Mesendoderm (in vitro differentiated cells): ENCODE data around the gene MATCAP1.
A peak's percentile ranks its signal among the peaks of the same experiment; 100 is the strongest.

Source experiments
- DNase-seq: peaks from one replicate; pipeline ENCODE4 v3.0.0; 2013
- H2AK5ac ChIP-seq: 2 replicates; pipeline ENCODE4 v1.6.1; 2013; ENCODE audit warnings: low read length, inconsistent platforms
- H2BK120ac ChIP-seq: 2 replicates; pipeline ENCODE4 v1.6.1; 2013; ENCODE audit warnings: low read depth, mild to moderate bottlenecking, low read length, moderate library complexity, mixed read lengths
- H2BK15ac ChIP-seq: replicated peaks from 2 replicates; pipeline ENCODE4 v1.6.1; 2013; ENCODE audit warnings: low read depth, mild to moderate bottlenecking, moderate library complexity
- H2BK5ac ChIP-seq: 2 replicates; pipeline ENCODE4 v1.6.1; 2013; ENCODE audit warnings: low read length, inconsistent platforms
- H3K18ac ChIP-seq: 2 replicates; pipeline ENCODE4 v1.6.1; 2013; ENCODE audit warnings: mild to moderate bottlenecking, low read length, mixed read lengths
- H3K23ac ChIP-seq: one replicate; pipeline ENCODE4 v1.6.1; 2013; ENCODE audit warnings: low read length
- H3K27ac ChIP-seq: 2 replicates; pipeline ENCODE4 v1.5.1; 2013; ENCODE audit warnings: low read depth, mild to moderate bottlenecking, inconsistent platforms, low read length, moderate library complexity
- H3K27me3 ChIP-seq: 2 replicates; pipeline ENCODE4 v1.6.1; 2013; ENCODE audit warnings: low read length, control low read depth, mild to moderate bottlenecking, inconsistent platforms; ENCODE audit not compliant: insufficient read depth, poor library complexity
- H3K36me3 ChIP-seq: 2 replicates; pipeline ENCODE4 v1.6.1; 2013; ENCODE audit warnings: low read length, inconsistent platforms; ENCODE audit not compliant: control insufficient read depth, insufficient read depth
- H3K4ac ChIP-seq: one replicate; pipeline ENCODE4 v1.6.1; 2013; ENCODE audit warnings: low read depth, mild to moderate bottlenecking, low read length, moderate library complexity
- H3K4me1 ChIP-seq: 2 replicates; pipeline ENCODE4 v1.6.1; 2013; ENCODE audit warnings: low read depth, low read length, inconsistent platforms; ENCODE audit not compliant: control insufficient read depth
- H3K4me2 ChIP-seq: 2 replicates; pipeline ENCODE4 v1.6.1; 2013; ENCODE audit warnings: low read length
- H3K4me3 ChIP-seq: 2 replicates; pipeline ENCODE4 v1.5.1; 2013; ENCODE audit warnings: mild to moderate bottlenecking, low read length
- H3K56ac ChIP-seq: one replicate; pipeline ENCODE4 v1.6.1; 2013; ENCODE audit warnings: low read length
- H3K79me1 ChIP-seq: 2 replicates; pipeline ENCODE4 v1.6.1; 2013; ENCODE audit warnings: low read length, inconsistent platforms
- H3K79me2 ChIP-seq: 2 replicates; pipeline ENCODE4 v1.6.1; 2013; ENCODE audit warnings: mild to moderate bottlenecking, low read length; ENCODE audit not compliant: control insufficient read depth, insufficient read depth
- H3K9ac ChIP-seq: 2 replicates; pipeline ENCODE4 v1.6.1; 2013; ENCODE audit warnings: low read length, inconsistent platforms
- H4K5ac ChIP-seq: one replicate; pipeline ENCODE4 v1.6.1; 2013; ENCODE audit warnings: low read length
- H4K8ac ChIP-seq: one replicate; pipeline ENCODE4 v1.6.1; 2013; ENCODE audit warnings: low read depth, mild to moderate bottlenecking, control low read depth, low read length, moderate library complexity
- WGBS: extraction: QIAGEN DNeasy Blood & Tissue Kit; methylation state at CpG from one replicate; pipeline ENCODE4 v1.1.7; 2013; ENCODE audit warnings: low lambda C conversion rate, missing lambda C conversion rate; ENCODE audit not compliant: insufficient coverage; ENCODE audit errors: extremely low coverage; 5-methylcytosine and 5-hydroxymethylcytosine counted together

The MATCAP1 gene

GRCh38 chr16:67150833-67151396 is 32.8 kb downstream of the MATCAP1 start, which contains the start of gene B3GNT9:
Gene B3GNT9 (minus strand): TSS chr16:67150998. CDS start chr16:67150485, 513 bp downstream.
- DNase-seq = peak; percentile 76
- peak within 1 kb of the TSS; percentile 96 for H3K56ac ChIP-seq
- peak within 1 kb of the TSS; percentile 83 for H3K18ac ChIP-seq
- H4K5ac ChIP-seq = no peak within 1 kb of the TSS
- peak within 1 kb of the TSS; percentile 86 for H3K9ac ChIP-seq
- H2BK5ac ChIP-seq = peak within 1 kb of the TSS; percentile 10
- WGBS = no CpG with 5 or more reads among the region's 34 CpGs
- no peak within 1 kb of the TSS for H2AK5ac ChIP-seq
- H2BK120ac ChIP-seq = peak within 1 kb of the TSS; percentile 10
- H3K27ac ChIP-seq = no peak within 1 kb of the TSS
- H3K23ac ChIP-seq = no peak within 1 kb of the TSS
- H3K79me1 ChIP-seq = no peaks in the 10 kb centered on the region
- H2BK15ac ChIP-seq = no peak within 1 kb of the TSS
- H3K36me3 ChIP-seq = peaks cover 3% of the 10 kb centered on the region
- H3K27me3 ChIP-seq = peaks cover 23% of the 10 kb centered on the region
- no peaks in the 10 kb centered on the region for H3K79me2 ChIP-seq
- H3K4ac ChIP-seq = peak within 1 kb of the TSS; percentile 45
- peak within 1 kb of the TSS; percentile 61 for H3K4me2 ChIP-seq
- no peaks in the 10 kb centered on the region for H3K4me1 ChIP-seq
- H4K8ac ChIP-seq = no peak within 1 kb of the TSS
- H3K4me3 ChIP-seq = peak within 1 kb of the TSS; percentile 63

- peaks cover 3% of the 10 kb centered on the region for H3K36me3 ChIP-seq
- H3K4me1 ChIP-seq = no peaks in the 10 kb centered on the region
- H2AK5ac ChIP-seq = no peak overlapping the region
- no CpG with 5 or more reads among the region's 94 CpGs for WGBS
- H3K79me1 ChIP-seq = no peaks in the 10 kb centered on the region
- H3K9ac ChIP-seq = peak overlapping the region; percentile 86
- H3K56ac ChIP-seq = peak overlapping the region; percentile 96
- peak overlapping the region; percentile 45 for H3K4ac ChIP-seq
- H3K4me2 ChIP-seq = peak overlapping the region; percentile 61
- H3K27me3 ChIP-seq = peaks cover 18% of the 10 kb centered on the region
- H2BK120ac ChIP-seq = peak overlapping the region; percentile 10
- H4K8ac ChIP-seq = no peak overlapping the region
- DNase-seq = peak; percentile 89
- peak overlapping the region; percentile 63 for H3K4me3 ChIP-seq
- no peaks in the 10 kb centered on the region for H3K79me2 ChIP-seq
- no peak overlapping the region for H3K23ac ChIP-seq
- no peak overlapping the region for H2BK15ac ChIP-seq
- H3K27ac ChIP-seq = no peak overlapping the region
- H2BK5ac ChIP-seq = no peak overlapping the region
- peak overlapping the region; percentile 83 for H3K18ac ChIP-seq
- H4K5ac ChIP-seq = no peak overlapping the region
Measured at GRCh38 chr16:67150047-67150832, 33.5 kb downstream of the MATCAP1 start.

- peak overlapping the region; percentile 61 for H3K4me2 ChIP-seq
- H3K79me1 ChIP-seq = no peaks in the 10 kb centered on the region
- H2AK5ac ChIP-seq = no peak overlapping the region
- no peak overlapping the region for H3K4ac ChIP-seq
- no peaks in the 10 kb centered on the region for H3K4me1 ChIP-seq
- no peak overlapping the region for H2BK15ac ChIP-seq
- H3K56ac ChIP-seq = peak overlapping the region; percentile 96
- no peaks in the 10 kb centered on the region for H3K79me2 ChIP-seq
- no peak for DNase-seq
- H2BK120ac ChIP-seq = no peak overlapping the region
- peak overlapping the region; percentile 86 for H3K9ac ChIP-seq
- H3K27me3 ChIP-seq = peaks cover 14% of the 10 kb centered on the region
- no peak overlapping the region for H3K4me3 ChIP-seq
- H4K5ac ChIP-seq = no peak overlapping the region
- H4K8ac ChIP-seq = no peak overlapping the region
- no peak overlapping the region for H3K18ac ChIP-seq
- peaks cover 3% of the 10 kb centered on the region for H3K36me3 ChIP-seq
- H3K23ac ChIP-seq = peak overlapping the region; percentile 9
- WGBS = no CpG with 5 or more reads among the region's 77 CpGs
- H3K27ac ChIP-seq = no peak overlapping the region
- no peak overlapping the region for H2BK5ac ChIP-seq
Measured at GRCh38 chr16:67149276-67150046, 34.3 kb downstream of the MATCAP1 start.

- no peak overlapping the region for H4K8ac ChIP-seq
- no peak overlapping the region for H3K4ac ChIP-seq
- no peaks in the 10 kb centered on the region for H3K79me2 ChIP-seq
- H3K9ac ChIP-seq = no peak overlapping the region
- no peak overlapping the region for H3K4me2 ChIP-seq
- peaks cover 3% of the 10 kb centered on the region for H3K36me3 ChIP-seq
- no peaks in the 10 kb centered on the region for H3K79me1 ChIP-seq
- no peaks in the 10 kb centered on the region for H3K4me1 ChIP-seq
- H3K23ac ChIP-seq = no peak overlapping the region
- WGBS = no CpG with 5 or more reads among the region's 11 CpGs
- H3K56ac ChIP-seq = peak overlapping the region; percentile 96
- H3K27me3 ChIP-seq = peaks cover 8% of the 10 kb centered on the region
- H4K5ac ChIP-seq = no peak overlapping the region
- no peak overlapping the region for H3K27ac ChIP-seq
- H3K18ac ChIP-seq = no peak overlapping the region
- H2AK5ac ChIP-seq = no peak overlapping the region
- no peak overlapping the region for H3K4me3 ChIP-seq
- DNase-seq = no peak
- no peak overlapping the region for H2BK120ac ChIP-seq
- H2BK15ac ChIP-seq = no peak overlapping the region
- H2BK5ac ChIP-seq = no peak overlapping the region
Measured at GRCh38 chr16:67148656-67149275, 35.0 kb downstream of the MATCAP1 start.

- no peak overlapping the region for H3K4ac ChIP-seq
- H3K79me1 ChIP-seq = no peaks in the 10 kb centered on the region
- no peaks in the 10 kb centered on the region for H3K79me2 ChIP-seq
- H4K8ac ChIP-seq = no peak overlapping the region
- H3K36me3 ChIP-seq = peaks cover 3% of the 10 kb centered on the region
- H3K4me1 ChIP-seq = no peaks in the 10 kb centered on the region
- H3K56ac ChIP-seq = no peak overlapping the region
- H3K23ac ChIP-seq = no peak overlapping the region
- no peak overlapping the region for H2AK5ac ChIP-seq
- no peak overlapping the region for H3K18ac ChIP-seq
- no peak overlapping the region for H3K4me3 ChIP-seq
- no peak overlapping the region for H3K4me2 ChIP-seq
- no peak overlapping the region for H2BK5ac ChIP-seq
- H4K5ac ChIP-seq = no peak overlapping the region
- H3K9ac ChIP-seq = no peak overlapping the region
- no peak for DNase-seq
- H2BK15ac ChIP-seq = no peak overlapping the region
- peaks cover 6% of the 10 kb centered on the region for H3K27me3 ChIP-seq
- WGBS = no CpG with 5 or more reads among the region's 2 CpGs
- H2BK120ac ChIP-seq = no peak overlapping the region
- H3K27ac ChIP-seq = no peak overlapping the region
Measured at GRCh38 chr16:67148221-67148620, 35.5 kb downstream of the MATCAP1 start.
